ENCODE data around the gene VEZF1.

VEZF1 gene

DNA sequence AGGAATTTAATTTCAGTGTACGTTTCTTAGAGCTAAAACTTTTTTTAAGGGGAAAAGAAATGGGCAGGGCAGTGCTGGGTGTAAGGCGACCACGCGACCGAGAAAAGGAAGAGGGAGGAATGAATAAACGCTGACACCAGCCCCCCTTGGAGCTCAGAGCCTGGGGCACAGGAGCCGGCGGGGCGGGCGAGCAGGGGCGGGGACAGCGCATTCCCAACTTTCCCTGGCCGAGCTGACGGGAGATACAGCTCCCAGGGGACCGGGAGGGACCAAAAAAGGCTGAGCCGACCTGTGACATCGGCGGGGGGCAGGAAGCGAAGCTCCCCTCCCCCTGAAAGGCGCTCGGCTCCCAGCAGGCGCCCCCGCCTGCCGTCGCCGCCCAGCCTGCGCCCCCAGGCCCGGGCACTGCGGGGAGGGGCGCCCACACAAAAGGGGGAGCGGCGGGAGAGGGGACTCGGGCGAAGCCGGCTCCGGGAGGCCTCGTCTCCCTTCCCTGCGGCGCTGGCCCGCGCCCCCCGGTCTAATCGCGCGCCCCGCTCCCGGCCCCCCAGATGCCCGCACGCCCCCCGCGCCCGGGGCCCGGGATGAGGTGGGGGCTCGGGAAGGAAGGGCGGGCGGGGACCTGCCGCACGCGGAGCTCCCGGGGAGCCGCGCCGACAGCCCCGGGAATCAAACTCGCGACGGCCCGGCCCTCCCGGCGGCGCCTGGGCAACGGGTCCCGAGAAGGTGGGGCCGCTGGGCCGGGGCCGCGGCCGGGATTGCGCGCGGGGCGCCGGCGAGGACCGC is 33.5 kb downstream of the VEZF1 start:
- TF ChIP-seq GATA3 (IDR thresholded peaks at IDR 0.05; ENCODE audit: low read depth, low read length), result no peak
- no peak for TF ChIP-seq GATA2 (IDR thresholded peaks at IDR 0.05; ENCODE audit: low read depth, low read length)

DNA sequence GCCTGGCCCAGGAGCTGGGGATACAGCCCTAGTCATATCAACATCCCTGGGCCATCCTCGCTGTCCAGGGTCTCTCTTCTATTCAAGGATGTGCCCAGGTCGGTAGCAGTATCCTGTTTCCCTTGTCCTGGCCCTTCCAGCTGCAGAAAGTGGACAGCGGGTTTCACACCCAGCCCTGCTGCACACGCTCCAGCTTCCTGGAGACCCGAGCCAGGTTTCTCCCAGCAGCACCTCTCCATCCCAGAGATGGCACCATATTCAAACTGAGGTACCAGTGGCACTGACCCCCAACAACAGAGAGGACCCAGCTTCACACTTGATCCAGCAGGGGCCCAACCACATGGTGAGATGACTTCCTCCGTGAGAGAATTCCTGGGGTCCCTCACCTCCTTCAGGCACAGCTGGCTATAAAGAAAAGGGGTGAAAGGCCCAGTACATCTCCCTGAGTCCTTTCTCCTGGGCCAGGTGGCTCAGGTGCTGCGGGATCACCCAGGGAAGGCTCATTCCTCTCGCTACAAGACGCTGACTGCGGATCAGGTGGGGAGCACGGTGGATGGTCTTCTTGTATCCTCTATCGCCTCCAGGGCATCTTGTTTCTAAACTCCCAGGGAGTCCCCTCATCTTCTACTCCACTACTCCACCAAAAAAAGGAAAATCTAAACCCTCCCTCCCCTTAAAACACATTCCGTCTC is 34.2 kb downstream of the VEZF1 start:
- TF ChIP-seq GATA3 (IDR thresholded peaks at IDR 0.05; ENCODE audit: low read depth, low read length) (no peak), GATA2 (IDR thresholded peaks at IDR 0.05; ENCODE audit: low read depth, low read length) (no peak)

DNA sequence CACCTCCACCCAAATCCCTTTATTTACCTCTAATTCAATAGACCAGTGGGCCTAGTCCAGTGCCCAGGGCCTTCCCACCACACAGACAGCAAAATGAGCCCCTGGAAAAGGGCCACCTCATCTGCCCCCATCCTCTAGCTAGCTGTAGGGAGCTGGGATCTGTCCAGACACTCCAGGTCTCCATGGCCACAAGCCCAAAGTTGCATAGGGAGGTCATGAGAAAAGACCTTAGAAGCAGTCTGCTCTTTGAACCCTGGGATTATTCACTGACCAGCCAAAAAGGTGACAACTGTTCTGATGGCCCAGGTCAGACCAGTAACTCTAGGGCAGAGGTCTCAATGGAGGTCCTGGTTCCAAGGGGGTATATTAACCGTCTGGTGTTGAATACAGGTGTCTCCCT is 34.8 kb downstream of the VEZF1 start:
- TF ChIP-seq GATA2 (IDR thresholded peaks at IDR 0.05; ENCODE audit: low read depth, low read length) (no peak), GATA3 (IDR thresholded peaks at IDR 0.05; ENCODE audit: low read depth, low read length) (no peak)

DNA sequence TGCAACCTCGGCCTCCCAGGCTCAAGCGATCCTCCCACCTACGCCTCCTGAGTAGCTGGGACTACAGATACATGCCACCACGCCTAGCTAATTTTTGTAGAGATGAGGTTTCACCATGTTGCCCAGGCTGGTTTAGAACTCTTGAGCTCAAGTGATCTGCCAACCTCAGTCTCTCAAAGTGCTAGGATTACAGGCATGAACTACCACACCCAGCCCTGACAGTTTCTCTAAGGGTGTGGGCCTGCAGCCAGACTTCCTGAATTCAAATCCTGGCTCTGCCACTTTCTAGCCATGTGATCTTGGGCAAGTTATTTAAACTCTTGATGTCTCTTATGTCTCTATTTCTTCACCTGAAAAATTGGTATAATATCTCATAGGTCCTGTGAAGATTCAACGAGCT is 38.4 kb downstream of the VEZF1 start:
- no peak for TF ChIP-seq GATA2 (IDR thresholded peaks at IDR 0.05; ENCODE audit: low read depth, low read length)
- no peak for TF ChIP-seq GATA3 (IDR thresholded peaks at IDR 0.05; ENCODE audit: low read depth, low read length)

DNA sequence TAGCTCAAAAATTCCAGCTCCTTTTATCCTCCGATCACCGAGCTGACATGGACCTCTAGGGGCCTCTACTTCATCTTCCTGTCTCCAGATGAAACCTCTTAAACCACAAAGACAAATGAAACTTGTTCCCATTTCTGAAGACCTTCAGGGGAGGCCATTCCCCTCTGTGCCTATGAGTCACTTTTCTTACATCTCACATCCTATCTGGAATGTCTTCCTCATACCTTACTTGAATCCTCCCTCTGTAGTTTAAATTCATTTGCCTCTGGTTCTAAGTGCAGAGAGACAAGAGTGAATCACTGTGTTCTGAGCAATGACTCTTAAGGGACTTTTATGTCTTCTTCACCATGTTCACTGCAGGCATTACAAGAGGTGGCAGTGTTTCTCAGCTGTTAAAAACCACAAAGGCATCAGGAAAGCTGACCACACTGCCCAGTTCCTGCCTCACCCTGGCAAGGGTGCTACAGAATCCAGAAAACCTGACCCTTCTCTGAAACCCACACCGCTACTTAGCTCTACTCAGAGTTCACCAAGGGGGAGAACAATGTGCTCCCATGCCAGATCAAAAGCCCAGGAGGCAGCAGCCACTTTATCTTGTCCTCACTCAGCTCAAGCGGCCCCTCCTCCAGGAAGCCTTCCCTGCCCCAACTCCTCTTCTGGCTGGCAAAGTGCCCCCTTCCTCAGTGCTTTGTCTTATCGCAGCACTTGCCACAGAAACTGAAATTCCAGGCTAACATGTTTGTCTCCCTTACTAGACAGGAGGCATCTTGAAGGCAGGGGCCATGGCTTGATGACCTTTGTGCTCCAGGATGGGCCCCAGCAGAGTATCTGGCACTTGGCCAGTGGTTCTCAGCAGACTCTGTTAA is 39.3 kb downstream of the VEZF1 start:
- no peak for TF ChIP-seq GATA2 (IDR thresholded peaks at IDR 0.05; ENCODE audit: low read depth, low read length)
- TF ChIP-seq GATA3 (IDR thresholded peaks at IDR 0.05; ENCODE audit: low read depth, low read length), result no peak

DNA sequence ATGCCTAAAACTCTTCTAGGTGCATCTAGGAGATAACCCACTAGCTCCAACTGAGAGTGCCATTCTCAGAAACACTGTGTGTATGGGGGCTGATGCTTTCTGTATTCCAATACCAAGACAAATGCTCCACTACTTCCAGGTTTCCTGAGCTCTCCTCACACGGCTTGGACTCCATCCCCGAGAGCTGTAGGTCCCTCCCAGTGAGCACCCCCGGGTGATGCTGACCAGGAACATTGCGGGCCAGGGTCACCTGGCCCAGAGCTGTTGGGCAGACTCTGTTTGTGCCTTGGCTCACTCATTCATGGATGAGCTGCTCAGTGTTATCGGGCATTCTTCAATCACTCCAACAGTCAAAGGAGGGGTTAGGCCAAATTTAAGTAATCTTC is 39.9 kb downstream of the VEZF1 start:
- TF ChIP-seq GATA2 (IDR thresholded peaks at IDR 0.05; ENCODE audit: low read depth, low read length) (no peak), GATA3 (IDR thresholded peaks at IDR 0.05; ENCODE audit: low read depth, low read length) (no peak)

DNA sequence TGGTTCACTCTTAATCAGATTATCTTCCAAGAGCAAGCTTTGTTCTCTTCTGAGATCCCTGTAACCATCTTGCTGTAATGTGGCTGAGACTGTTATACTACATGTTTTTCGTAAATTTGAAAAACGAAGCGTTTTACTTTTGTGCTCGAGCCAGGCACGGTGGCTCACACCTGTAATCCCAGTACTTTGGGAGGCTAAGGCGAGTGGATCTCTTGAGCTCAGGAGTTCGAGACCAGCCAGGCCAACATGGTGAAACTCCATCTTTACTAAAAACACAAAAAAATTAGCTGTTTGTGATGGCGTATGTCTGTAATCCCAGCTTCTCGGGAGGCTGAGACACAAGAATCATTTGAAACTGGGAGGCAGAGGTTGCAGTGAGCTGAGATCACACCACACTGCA is 40.7 kb downstream of the VEZF1 start:
- no peak for TF ChIP-seq GATA2 (IDR thresholded peaks at IDR 0.05; ENCODE audit: low read depth, low read length)
- TF ChIP-seq GATA3 (IDR thresholded peaks at IDR 0.05; ENCODE audit: low read depth, low read length), result no peak

DNA sequence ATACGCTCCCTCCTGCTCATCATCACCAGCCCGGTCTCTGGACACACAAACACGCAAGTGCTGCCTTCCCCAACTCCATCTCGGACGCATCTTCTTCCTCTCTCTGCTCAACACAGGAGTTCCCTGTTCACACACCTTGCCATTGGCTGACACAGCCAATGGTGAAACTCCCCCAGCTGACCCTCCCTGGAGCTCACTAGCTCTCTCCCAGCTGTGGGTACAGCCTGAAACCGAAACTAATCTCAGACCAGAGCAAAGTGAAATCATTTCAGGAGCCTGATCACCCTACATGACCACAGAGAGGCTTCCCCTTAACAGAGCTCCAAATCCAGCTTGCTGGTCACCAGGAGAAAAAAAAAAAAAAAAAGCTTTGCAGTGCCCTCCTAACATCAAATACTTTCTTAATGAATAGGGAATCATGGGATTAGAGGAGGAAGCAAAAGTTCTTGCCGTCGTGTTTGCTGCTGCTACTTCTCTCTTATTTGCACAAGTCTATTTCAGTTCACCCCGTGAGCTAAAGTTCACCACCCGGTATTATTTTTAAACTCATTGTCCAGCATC is 41.2 kb downstream of the VEZF1 start:
- no peak for TF ChIP-seq GATA2 (IDR thresholded peaks at IDR 0.05; ENCODE audit: low read depth, low read length)
- TF ChIP-seq GATA3 (IDR thresholded peaks at IDR 0.05; ENCODE audit: low read depth, low read length), result no peak

DNA sequence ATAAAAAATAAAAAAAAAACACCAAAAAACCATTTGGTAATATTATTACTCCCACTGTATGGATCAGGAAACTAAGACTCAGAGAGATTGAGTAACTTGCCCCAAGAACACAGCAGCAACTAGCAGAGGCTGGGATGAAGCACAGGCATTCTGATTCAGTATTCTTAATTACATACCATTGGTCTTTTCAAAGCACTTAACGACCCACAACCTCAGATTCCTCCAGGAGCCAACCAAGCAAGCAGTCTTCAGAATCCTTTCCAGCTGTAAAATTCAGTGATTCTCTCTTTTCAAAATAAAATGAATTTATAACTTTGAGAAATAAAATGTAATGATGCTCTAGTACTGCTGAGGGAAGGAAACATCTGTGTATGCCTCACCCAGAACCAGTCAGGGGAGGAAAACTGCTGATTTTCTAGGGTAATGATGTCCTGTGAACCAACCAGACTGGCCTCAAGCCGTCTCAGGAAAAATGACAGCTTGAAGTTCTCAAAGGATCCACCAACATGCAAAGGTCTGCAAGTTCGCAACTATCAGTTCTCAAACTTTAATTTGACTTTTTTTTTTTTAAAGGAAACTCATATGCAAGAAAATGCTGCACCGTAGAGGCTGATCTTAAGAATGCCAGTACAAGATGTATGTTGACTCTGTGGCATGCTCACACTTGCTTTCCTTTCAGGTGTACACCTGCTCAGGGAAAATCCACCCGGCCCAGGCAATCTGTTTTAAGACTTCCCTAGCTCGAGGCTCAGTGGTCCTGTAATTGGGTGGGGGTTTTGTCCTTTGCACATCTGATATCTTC is 41.9 kb downstream of the VEZF1 start:
- TF ChIP-seq GATA2 (IDR thresholded peaks at IDR 0.05; ENCODE audit: low read depth, low read length) (no peak), GATA3 (IDR thresholded peaks at IDR 0.05; ENCODE audit: low read depth, low read length) (no peak)

DNA sequence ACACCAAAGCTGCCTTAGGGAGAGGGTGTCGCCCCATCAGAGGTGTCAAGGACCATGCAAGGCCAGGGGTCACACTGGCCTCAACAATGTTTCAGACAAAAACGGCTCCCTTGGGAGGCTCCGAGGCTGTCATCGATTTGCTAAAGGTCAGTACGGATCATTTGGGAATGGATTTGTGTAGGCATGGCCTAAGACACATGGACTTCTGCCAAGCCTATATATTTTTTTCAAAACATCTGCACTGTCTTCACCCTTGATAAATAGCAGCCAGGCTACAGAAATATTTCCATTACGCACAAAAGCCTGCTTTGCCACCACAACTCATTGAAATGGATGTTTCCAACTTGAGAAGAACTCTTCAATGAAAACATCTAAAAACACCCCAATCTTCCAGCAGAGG is 43.1 kb downstream of the VEZF1 start:
- TF ChIP-seq GATA3 (IDR thresholded peaks at IDR 0.05; ENCODE audit: low read depth, low read length) (no peak), GATA2 (IDR thresholded peaks at IDR 0.05; ENCODE audit: low read depth, low read length) (no peak)

DNA sequence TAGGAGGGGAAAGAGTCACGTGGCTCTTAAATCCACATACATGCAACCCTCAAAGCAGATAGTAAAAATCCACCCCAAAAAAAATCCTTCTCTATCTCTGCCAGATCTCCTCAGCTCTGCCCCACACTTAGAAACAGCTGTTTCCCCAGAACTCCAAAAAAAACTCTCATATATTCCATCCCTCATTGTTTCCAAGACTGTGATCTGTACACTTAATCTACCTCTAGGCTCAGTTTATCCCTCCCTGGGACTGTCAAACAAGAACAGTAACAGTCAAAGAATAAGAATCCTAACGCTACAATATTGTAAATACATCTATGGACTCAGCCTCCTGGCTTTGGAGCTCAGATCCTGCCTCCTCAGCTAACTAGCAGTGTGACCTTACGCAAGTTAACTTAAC is 44.4 kb downstream of the VEZF1 start:
- TF ChIP-seq GATA3 (IDR thresholded peaks at IDR 0.05; ENCODE audit: low read depth, low read length), result no peak
- no peak for TF ChIP-seq GATA2 (IDR thresholded peaks at IDR 0.05; ENCODE audit: low read depth, low read length)

DNA sequence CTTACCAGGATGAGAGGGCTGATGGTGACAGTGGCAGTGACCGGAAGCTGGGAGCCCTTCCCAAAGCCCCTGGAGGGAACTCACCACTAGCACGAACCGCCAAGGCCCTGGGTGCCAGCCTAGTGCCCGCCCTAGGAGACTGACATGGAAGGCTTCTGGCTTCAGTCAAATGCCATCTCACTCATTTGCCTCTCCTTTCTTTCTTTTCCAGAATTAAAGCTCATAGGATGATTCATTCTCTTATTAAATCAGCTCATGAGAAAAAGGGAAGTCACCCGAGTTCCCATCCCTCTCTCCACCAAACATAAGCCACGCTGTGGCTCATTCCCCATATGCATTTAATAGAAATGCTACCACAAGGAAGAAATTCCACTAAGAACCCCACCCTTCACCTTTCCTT is 44.9 kb downstream of the VEZF1 start:
- TF ChIP-seq GATA2 (IDR thresholded peaks at IDR 0.05; ENCODE audit: low read depth, low read length) (no peak), GATA3 (IDR thresholded peaks at IDR 0.05; ENCODE audit: low read depth, low read length) (no peak)
